T-helper 22 cell (primary cell): ENCODE measurements around the gene MAN1C1.
A peak's percentile ranks its signal among the peaks of the same experiment; 100 is the strongest.

Experiments used
- DNase-seq: peaks from one replicate; pipeline ENCODE4 v3.0.0-alpha.2; 2020; ENCODE audit warnings: low read depth

Gene MAN1C1

DNA sequence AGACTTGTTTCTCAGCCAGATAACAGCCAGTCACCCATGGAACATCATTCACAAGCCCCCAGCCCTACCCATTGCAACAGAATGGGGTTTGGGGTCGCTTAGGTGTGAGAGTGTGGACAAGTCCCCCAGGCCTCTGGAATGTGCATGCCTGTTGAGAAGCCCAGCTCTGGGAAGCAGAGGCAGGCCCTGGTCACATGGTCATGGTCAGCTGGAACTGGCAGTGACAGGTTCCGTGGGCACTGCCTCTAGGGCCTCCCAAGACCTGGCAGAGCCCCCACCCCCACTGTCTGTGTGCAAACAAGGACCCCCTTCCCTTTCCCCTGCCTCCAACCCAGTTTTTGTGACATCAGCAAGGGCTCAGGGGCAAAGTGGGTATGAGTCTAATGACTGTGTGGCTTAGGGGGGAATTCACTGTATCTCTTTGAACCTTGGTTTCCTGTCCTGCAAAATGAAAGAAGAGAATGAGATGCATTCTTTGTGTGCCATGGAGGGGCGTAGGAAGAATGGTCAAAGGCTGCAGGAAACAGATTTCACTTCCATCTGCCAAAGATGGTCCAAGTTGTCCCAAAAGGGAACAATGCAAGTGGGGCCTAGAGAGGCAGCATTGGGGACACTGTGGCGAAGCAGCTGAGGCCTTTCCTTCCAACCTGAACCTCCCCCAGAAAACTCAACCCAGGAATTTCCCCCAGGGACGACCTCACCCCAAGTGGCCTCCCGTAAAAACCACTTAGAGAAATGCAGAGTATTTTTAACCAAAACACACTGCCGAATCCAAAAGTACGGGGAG lies 148.7 kb downstream of the MAN1C1 start:
- DNase-seq = no peak

DNA sequence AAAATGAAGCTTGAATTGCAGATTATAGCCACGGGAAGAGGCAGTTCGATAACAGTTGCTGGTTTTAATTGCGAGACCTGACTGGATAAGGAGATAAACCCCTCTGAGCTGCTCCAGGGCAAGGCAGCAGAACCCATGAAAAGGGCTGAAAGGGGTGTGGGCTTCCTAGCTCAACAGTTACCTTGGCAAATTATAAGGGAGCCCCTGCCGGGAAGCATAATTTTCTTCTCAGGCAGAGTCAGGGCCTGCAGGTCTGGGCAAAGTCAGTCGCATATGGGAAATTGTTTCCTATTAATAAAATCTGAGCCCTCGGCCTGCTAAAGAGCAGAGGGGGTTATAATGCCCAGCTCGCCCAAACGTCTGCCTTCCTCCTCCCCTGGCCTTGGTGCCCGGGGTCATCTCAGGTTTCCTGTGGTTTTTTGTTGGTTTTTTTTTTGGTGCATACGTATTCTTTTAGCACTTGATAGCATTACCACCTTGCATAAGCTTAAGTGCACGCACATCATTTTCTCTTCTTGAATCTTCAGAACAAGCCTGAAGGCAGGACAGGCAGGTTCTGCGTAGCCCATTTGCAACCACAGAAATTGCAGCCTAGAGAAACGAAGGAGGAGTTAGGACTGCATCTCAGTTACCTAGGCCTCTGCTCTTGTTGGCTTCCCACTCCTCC lies 149.5 kb downstream of the MAN1C1 start:
- DNase-seq = no peak

DNA sequence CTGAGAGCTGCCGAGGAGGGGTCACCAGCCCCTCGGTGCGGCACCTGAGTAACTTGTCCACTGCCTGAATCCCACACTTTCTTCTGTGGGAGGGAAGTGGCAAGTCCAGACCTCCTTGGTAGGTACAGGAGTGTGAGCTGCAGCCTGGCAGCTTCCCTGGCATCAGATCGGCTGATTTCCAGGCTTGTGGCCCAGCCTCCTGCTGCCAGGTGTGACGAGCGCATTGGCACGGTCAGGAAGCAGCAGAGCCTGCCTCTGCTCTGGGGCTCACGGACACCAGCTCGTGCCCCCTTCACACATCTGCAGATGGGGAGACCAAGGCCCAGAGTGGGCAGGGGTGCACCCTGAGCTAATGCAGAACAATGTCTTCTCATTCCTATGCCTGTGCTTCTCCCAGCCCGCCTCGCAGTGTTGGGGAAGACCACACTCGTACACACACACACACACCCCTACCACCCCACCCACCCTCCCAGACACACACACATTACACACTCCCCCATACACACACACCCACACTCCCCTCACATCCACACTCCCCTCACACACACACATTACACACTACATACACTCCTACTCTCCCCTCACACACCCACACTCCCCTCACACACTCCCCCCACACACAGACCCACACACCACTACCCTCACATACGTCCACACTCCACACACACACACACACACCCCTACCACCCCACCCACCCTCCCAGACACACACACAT lies 150.3 kb downstream of the MAN1C1 start:
- no peak for DNase-seq

GRCh38 chr1:25767437-25767770 lies 150.8 kb downstream of the MAN1C1 start:
- DNase-seq = no peak

GRCh38 chr1:25768999-25769398 lies 152.4 kb downstream of the MAN1C1 start:
- no peak for DNase-seq

- DNase-seq = no peak
These were observed 153.2 kb downstream of the MAN1C1 start for GRCh38 chr1:25769625-25770383.

DNA sequence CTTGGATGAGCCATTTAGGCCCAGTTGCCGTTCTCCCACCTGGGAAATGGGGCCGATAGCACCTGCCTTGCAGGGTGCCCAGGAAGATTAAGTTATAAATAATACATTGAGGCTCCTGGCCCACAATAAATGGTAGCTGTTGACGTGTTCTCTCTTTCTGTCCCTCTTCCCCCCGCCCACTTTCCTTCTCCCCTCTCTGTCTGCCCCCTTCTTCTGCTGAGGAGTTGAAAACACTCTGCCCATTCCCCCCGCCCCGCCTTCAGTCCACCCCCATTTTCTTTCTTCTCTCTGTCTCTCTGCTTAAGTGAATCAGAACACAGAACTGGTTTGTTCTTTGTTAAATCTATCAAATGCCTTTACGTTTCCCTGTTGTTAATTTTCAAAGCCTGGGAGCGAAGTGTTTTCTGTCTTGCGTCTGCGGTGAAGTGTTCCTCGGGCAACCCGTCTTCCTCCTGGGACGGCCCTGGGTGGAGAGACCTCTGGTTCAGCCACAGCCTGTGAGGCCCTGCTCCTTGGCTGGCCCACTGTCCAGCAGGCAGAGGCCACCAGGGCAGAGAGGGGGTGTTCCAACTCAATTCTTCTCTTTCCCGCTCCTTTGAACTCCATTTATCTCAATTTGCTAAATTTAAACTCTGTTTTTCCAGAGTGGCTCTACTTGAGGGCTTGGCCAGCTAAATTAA lies 154.1 kb downstream of the MAN1C1 start:
- no peak for DNase-seq

DNA sequence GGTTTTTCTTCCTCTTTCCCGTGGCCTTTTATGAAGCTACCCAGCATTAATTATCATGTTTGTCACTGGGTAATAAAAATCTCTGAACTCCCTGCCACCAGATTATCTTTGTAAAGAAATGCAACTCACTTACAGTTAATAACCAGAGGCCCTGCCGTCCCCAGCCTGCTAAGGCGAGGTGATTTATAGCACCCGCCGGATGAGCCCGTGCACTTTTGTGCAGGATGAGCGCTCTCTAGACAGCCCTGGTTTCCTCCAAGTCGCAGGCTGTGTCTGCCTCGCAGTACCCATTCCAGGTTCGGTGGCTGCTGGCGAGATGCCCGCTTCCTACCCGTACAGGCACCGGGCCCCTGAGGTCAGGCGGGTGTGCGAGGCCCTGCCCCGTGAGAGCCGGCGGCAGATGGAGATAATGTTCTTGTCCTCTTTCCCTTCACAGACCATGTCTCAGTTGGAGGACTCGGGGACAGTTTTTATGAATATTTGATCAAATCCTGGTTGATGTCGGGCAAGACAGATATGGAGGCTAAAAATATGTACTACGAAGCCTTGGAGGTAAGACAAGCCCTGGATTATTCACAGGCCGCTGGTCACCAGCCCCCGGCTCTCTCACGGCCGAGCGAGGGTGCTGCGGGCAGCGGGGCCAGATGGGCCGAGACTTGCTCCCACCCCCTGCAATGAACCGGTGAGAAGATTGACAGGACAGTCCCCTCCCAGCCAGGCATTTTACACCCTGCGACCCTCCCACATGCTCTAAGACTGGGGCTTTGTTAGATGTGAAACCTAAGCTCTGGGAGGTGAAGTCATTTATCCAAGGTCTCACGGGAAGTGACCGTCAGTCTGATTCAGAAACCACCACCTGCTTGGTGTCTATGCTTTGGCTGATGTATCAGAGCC lies 154.9 kb downstream of the MAN1C1 start:
- peak; percentile 11 for DNase-seq

GRCh38 chr1:25772164-25772563 lies 155.6 kb downstream of the MAN1C1 start:
- DNase-seq = no peak

GRCh38 chr1:25772692-25773245 lies 156.2 kb downstream of the MAN1C1 start:
- DNase-seq = no peak

DNA sequence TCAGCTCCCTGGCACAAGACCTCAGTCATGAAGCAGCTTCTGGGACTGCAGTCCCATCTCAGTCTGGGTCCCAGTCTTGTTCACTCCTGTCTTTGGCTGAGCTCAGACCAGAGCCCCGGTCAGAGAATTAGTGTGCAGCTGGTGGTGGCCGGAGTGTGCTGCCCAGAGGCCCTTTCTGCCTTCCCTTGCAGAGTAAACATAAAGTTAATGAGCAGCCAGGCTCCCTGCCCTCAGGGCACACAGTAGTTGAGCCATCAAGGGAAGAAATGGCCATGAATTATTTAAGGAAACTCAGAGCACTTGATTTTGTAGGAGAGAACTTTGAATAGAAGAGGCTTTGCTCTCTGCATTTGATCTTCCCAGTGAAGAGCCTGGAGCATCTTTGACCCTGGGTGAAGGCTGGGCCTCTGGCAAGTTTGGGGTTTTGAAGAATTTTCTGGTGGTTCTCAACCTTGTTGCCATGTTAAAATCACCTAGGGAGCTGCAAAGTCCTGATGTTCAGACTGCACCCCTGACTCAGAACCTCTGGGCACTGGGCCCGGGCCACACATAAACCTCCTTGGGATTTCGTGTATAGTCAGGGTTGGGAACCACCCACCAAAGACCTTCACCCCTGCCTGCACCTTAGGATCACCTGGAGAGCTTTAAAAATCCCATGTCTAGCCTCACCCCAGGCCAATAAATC lies 157.0 kb downstream of the MAN1C1 start:
- no peak for DNase-seq

DNA sequence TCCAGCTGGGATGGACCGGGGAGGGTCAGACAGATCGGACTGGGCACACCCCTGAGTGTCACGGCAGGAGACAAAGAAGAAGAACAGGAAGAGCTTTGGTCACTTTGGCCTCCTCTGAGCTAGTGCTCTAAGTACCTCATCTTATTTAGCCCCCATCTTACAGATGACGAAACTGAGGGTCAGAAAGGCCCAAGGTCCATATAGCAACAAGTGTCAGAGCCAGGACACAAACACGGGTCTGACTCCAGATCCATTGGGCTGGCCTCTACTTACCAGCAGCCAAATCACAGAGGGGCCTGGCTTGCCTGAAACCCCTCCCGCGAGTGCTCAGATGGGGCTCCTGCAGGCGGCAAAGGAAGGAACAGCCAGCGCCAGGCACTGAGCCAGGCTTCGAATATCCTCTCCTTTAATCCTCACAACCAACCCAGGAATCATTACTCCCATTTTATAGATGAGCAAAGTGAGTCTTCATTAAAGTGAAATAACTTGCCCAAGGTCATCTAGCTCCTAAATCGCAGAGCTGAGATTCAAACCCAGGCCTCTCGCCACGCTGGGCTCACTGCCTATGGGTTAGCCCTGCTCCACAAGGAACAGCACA lies 157.7 kb downstream of the MAN1C1 start:
- no peak for DNase-seq

GRCh38 chr1:25774921-25775771 lies 158.6 kb downstream of the MAN1C1 start:
- peak; percentile 81 for DNase-seq

GRCh38 chr1:25779388-25779787 lies 162.8 kb downstream of the MAN1C1 start:
- DNase-seq = no peak

DNA sequence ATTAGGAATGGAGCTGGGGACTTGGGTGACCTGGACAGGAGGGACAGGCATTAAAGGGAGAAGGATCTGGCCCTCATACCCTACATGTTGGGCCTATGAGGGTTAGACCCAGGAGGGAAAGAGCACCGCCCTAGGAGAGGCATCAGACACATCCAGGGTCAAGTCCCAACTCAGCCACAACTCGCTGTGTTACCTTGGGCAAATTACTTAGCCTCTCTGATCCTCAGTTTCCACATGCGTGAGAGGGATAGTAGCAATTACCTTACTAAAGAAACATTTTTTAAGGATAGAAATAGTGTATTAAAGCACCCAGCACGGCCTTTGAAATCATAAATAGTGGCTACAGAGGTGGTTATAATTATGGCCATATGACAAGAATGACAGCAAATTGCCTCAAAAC lies 163.3 kb downstream of the MAN1C1 start:
- no peak for DNase-seq

DNA sequence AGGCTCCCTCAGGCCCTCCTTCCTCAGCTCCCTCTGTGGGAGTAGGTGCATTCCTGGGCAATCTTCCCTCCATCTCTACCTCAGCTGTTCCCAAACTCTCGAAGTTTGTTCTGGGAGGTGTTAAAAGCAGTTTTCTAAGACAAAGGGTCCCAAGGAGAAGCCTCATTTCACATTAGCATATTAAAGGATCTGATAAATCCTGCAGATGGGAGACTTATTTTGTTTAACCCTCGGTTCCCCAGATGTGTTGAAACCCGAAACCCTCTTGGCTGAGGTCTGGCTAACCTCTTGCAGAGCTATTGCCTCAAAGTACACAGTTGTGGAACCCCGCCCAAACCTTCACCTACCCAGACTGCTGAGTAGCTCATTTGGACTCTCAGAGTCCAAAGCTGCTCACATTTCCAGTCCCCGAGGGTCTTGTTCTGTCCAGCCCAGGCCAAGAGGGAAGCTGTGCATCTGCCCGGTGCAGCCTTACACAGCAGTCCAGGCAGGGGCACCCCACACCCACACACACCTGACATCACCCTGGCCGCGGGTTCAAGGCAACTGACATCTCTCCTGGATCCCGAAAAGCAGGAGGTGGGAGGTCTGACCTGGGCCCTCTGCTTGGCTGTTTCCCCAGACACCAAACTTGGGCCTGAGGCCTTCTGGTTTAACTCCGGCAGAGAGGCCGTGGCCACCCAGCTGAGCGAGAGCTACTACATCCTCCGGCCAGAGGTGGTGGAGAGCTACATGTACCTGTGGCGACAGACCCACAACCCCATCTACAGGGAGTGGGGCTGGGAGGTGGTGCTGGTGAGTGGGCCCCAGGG lies 163.9 kb downstream of the MAN1C1 start:
- DNase-seq = no peak

DNA sequence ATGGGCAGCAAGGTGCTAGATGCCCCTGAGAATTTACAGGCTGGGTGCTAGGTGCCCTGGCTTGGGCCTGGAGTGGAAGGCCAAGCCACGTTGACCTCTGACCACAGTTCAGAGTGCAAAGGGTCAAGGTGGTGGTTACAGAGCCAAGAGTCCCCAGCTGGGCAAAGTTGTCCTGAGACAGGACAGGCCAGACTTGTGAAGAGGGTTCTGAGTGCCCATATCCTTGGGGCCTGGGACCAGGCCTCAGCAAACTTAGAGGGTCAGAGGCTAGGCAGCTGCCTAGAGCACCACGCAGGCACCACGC lies 164.5 kb downstream of the MAN1C1 start:
- no peak for DNase-seq
